Vagina (tissue), 2 donors: ENCODE data around the gene TMEM130. TPM values are rescaled to one million over a fixed set of nuclear protein-coding genes. Genes with fewer than 3 reads are reported as not detected.
A peak's percentile ranks its signal among the peaks of the same experiment; 100 is the strongest.

ENCODE experiments used
- DNase-seq, 2 donors: peaks; one replicate each; pipeline ENCODE4 v3.0.0-alpha.2; 2017; ENCODE audit errors: extremely low spot score in 2 of 2
- H3K27ac ChIP-seq: fragments of 200-600 bp; sonication (generic); one replicate; pipeline ENCODE4 v1.5.1; 2019
- H3K27me3 ChIP-seq: fragments of 200-600 bp; sonication (generic); one replicate; pipeline ENCODE4 v1.5.1; 2019
- H3K36me3 ChIP-seq, 2 donors: fragments of 200-600 bp; sonication (generic); one replicate each; pipeline ENCODE4 v1.5.1; 2017 to 2019
- H3K4me1 ChIP-seq: fragments of 200-600 bp; sonication (generic); one replicate; pipeline ENCODE4 v1.5.1; 2019
- H3K4me3 ChIP-seq, 2 donors: fragments of 200-600 bp; sonication (generic); 1 replicate in 1 of 2; 2 replicates in 1 of 2; pipeline ENCODE4 v1.5.1; 2016 to 2019
- H3K9me3 ChIP-seq: fragments of 200-600 bp; sonication (generic); one replicate; pipeline ENCODE4 v1.5.1; 2019
- CTCF ChIP-seq, 3 experiments: fragments of 450-650 bp in 2 of 3; fragments of 200-600 bp in 1 of 3; sonication (generic) in 1 of 3; IDR thresholded peaks; one replicate each; pipeline ENCODE4 v1.5.1; 2017 to 2019; ENCODE audit warnings: antibody characterized with exemption in 3 of 3, mild to moderate bottlenecking in 2 of 3, moderate library complexity in 2 of 3
- POLR2A ChIP-seq, 2 donors: fragments of 450-650 bp; IDR thresholded peaks; one replicate each; pipeline ENCODE4 v1.6.1; 2017; ENCODE audit warnings: antibody characterized with exemption in 2 of 2, mild to moderate bottlenecking in 2 of 2, moderate library complexity in 2 of 2
- POLR2AphosphoS5 ChIP-seq, 2 donors: sonication (generic); formaldehyde crosslinking; IDR thresholded peaks; one replicate each; pipeline ENCODE4 v1.9.0; 2017; ENCODE audit warnings: antibody characterized with exemption in 2 of 2, mild to moderate bottlenecking in 2 of 2, low read depth in 1 of 2; ENCODE audit not compliant: insufficient read depth in 1 of 2
- intact Hi-C: fragments of 100-400 bp; cut with DNase I; formaldehyde crosslinking; loops from one replicate; pipeline ENCODE4 v1.15.1; 2023
- total RNA-seq: library from RNA; depleted of rRNA; stranded (reverse); fragments of >200 nt; gene quantifications from one replicate; pipeline ENCODE4 v1.2.3, GENCODE V29; 2016

The TMEM130 gene
- total RNA-seq, 1 donor from 2014 or later: 3.7 TPM

DNA sequence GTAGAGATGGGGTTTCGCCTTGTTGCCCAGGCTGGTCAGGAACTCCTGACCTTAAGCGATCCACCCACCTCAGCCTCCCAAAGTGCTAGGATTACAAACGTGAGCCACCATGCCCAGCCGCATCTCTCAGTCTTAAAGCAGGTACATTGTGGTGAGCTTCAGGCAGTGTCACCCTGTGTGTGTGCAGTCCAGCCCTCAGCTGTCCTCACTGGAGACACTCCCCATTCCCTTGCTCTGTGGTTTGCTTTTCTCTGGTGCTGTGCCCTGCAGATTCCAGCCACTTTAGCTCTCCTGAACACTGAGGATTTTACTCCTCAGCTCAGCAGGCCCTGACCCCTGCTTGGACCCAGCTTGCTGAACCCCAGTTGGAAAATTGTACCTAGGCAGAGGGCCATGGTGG lies 14.6 kb upstream of the TMEM130 start:
- Histone ChIP-seq H3K4me1 (peaks cover 9% of the 10 kb centered on the region), H3K36me3 (peaks cover 0 to 35% of the 10 kb centered on the region in 2 donors), H3K27me3 (no peaks in the 10 kb centered on the region), H3K27ac (no peak overlapping the region), H3K4me3 (no peak overlapping the region), H3K9me3 (no peaks in the 10 kb centered on the region)
- TF ChIP-seq POLR2A (IDR thresholded peaks at IDR 0.05): no peak
- no peak for TF ChIP-seq CTCF (IDR thresholded peaks at IDR 0.05)
- TF ChIP-seq POLR2AphosphoS5 (IDR thresholded peaks at IDR 0.05; ENCODE audit: insufficient read depth in 1 of 2, low read depth in 1 of 2): no peak
- intact Hi-C loops: no loop called here
- no peak for DNase-seq

GRCh38 chr7:98881561-98882315 lies 11.9 kb upstream of the TMEM130 start:
- TF ChIP-seq POLR2A (IDR thresholded peaks at IDR 0.05) (no peak), POLR2AphosphoS5 (IDR thresholded peaks at IDR 0.05; ENCODE audit: insufficient read depth in 1 of 2, low read depth in 1 of 2) (peak in 1 of 2 donors; percentile 61)

GRCh38 chr7:98880485-98880884 lies 10.7 kb upstream of the TMEM130 start:
- Histone ChIP-seq H3K27me3 (no peaks in the 10 kb centered on the region), H3K9me3 (no peaks in the 10 kb centered on the region), H3K27ac (no peak overlapping the region), H3K4me1 (peaks cover 18% of the 10 kb centered on the region), H3K36me3 (peaks cover 0 to 25% of the 10 kb centered on the region in 2 donors), H3K4me3 (no peak overlapping the region)
- intact Hi-C loops: no loop called here
- DNase-seq: no peak
- TF ChIP-seq CTCF (IDR thresholded peaks at IDR 0.05) (no peak), POLR2AphosphoS5 (IDR thresholded peaks at IDR 0.05; ENCODE audit: insufficient read depth in 1 of 2, low read depth in 1 of 2) (no peak), POLR2A (IDR thresholded peaks at IDR 0.05) (no peak)

More at GRCh38 chr7:98881561-98882315, 11.9 kb upstream of the TMEM130 start:
- H3K27ac ChIP-seq: no peak overlapping the region
- intact Hi-C loops: no loop called here
- peaks cover 0 to 28% of the 10 kb centered on the region in 2 donors for H3K36me3 ChIP-seq
- DNase-seq: no peak
- H3K4me3 ChIP-seq: no peak overlapping the region
- H3K9me3 ChIP-seq: no peaks in the 10 kb centered on the region
- H3K27me3 ChIP-seq: no peaks in the 10 kb centered on the region
- peaks cover 18% of the 10 kb centered on the region for H3K4me1 ChIP-seq

DNA sequence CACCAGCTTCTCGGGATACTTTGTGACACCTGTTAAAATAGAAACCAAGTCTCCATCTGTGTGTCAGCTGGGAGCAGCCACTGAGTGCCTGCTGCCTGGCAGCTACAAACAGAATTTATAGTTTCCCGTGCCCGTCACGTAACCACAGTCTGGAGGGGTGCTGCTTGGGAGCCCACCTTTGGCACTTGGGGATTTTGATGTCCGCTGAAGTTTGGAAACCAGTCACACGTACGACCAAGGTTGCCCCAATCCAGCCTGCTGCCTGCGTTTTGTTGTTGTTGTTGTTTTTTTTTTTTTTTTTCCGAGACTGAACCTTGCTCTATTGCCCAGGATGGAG lies 10.1 kb upstream of the TMEM130 start:
- Histone ChIP-seq H3K27ac (peak overlapping the region; percentile 77), H3K27me3 (no peaks in the 10 kb centered on the region), H3K36me3 (peaks cover 0 to 25% of the 10 kb centered on the region in 2 donors), H3K4me3 (peak overlapping the region in 1 of 2 donors; percentile 93), H3K9me3 (no peaks in the 10 kb centered on the region), H3K4me1 (peaks cover 18% of the 10 kb centered on the region)
- TF ChIP-seq POLR2AphosphoS5 (IDR thresholded peaks at IDR 0.05; ENCODE audit: insufficient read depth in 1 of 2, low read depth in 1 of 2) (no peak), POLR2A (IDR thresholded peaks at IDR 0.05) (no peak), CTCF (IDR thresholded peaks at IDR 0.05) (no peak)
- DNase-seq: no peak
- intact Hi-C loops: no loop called here

GRCh38 chr7:98879198-98879978 lies 9.6 kb upstream of the TMEM130 start:
- DNase-seq: no peak
- intact Hi-C loops: no loop called here
- TF ChIP-seq CTCF (IDR thresholded peaks at IDR 0.05): no peak
- no peak for TF ChIP-seq POLR2AphosphoS5 (IDR thresholded peaks at IDR 0.05; ENCODE audit: insufficient read depth in 1 of 2, low read depth in 1 of 2)
- TF ChIP-seq POLR2A (IDR thresholded peaks at IDR 0.05): no peak
- H3K9me3 ChIP-seq: no peaks in the 10 kb centered on the region
- H3K4me3 ChIP-seq: peak overlapping the region; percentile 88 to 93
- peaks cover 18% of the 10 kb centered on the region for H3K4me1 ChIP-seq
- H3K36me3 ChIP-seq: peaks cover 0 to 25% of the 10 kb centered on the region in 2 donors
- no peaks in the 10 kb centered on the region for H3K27me3 ChIP-seq
- H3K27ac ChIP-seq: peak overlapping the region; percentile 77
